Ectodermal cell (in vitro differentiated cells): ENCODE data around the gene PRKG1.
"Not testable (repeated sequence)": the region's sequence is repeated elsewhere in the genome, so short reads cannot be mapped to it uniquely, and the experiment has no call there.

Experiments used
- H3K27ac ChIP-seq: 2 replicates; pipeline ENCODE4 v1.7.0; 2013; ENCODE audit warnings: mild to moderate bottlenecking, low read depth, low read length; ENCODE audit not compliant: insufficient read depth, poor library complexity, severe bottlenecking
- H3K27me3 ChIP-seq: 2 replicates; pipeline ENCODE4 v1.7.0; 2013; ENCODE audit warnings: mild to moderate bottlenecking, low read length; ENCODE audit not compliant: insufficient read depth, control insufficient read depth, poor library complexity, severe bottlenecking
- H3K36me3 ChIP-seq: one replicate; pipeline ENCODE4 v1.7.0; 2013; ENCODE audit warnings: low read length; ENCODE audit not compliant: control insufficient read depth, insufficient read depth
- H3K4me1 ChIP-seq: one replicate; pipeline ENCODE4 v1.7.0; 2013; ENCODE audit warnings: low read length; ENCODE audit not compliant: control insufficient read depth, insufficient read depth
- H3K4me3 ChIP-seq: 2 replicates; pipeline ENCODE4 v1.7.0; 2013; ENCODE audit warnings: low read depth, low read length, control low read depth; ENCODE audit not compliant: insufficient read depth
- H3K9me3 ChIP-seq: 2 replicates; pipeline ENCODE4 v1.7.0; 2013; ENCODE audit warnings: mild to moderate bottlenecking, low read length, moderate library complexity; ENCODE audit not compliant: control insufficient read depth
- WGBS, 2 experiments: methylation state at CpG; one replicate each; pipeline ENCODE4 v1.1.7; 2013; ENCODE audit warnings: missing lambda C conversion rate in 2 of 2; 5-methylcytosine and 5-hydroxymethylcytosine counted together

The PRKG1 gene

GRCh38 chr10:51430506-51430905, 356.2 kb downstream of the PRKG1 start:
- no peaks in the 10 kb centered on the region for H3K27me3 ChIP-seq
- H3K36me3 ChIP-seq = no peaks in the 10 kb centered on the region
- WGBS, 2 experiments = 89% methylated on average over 1 of the region's 1 CpG; no CpG with 5 or more reads in 1 of the 2 experiments

GRCh38 chr10:51433949-51434475, 359.7 kb downstream of the PRKG1 start:
- no peaks in the 10 kb centered on the region for H3K4me1 ChIP-seq
- no peaks in the 10 kb centered on the region for H3K27me3 ChIP-seq
- H3K4me3 ChIP-seq = no peak overlapping the region
- no peak overlapping the region for H3K27ac ChIP-seq
- H3K9me3 ChIP-seq = no peaks in the 10 kb centered on the region
- WGBS, 2 experiments = 93 to 97% methylated on average over 4 of the region's 4 CpGs
- no peaks in the 10 kb centered on the region for H3K36me3 ChIP-seq

More at GRCh38 chr10:51430506-51430905, 356.2 kb downstream of the PRKG1 start:
- no peak overlapping the region for H3K4me3 ChIP-seq
- H3K27ac ChIP-seq = no peak overlapping the region
- H3K4me1 ChIP-seq = no peaks in the 10 kb centered on the region
- no peaks in the 10 kb centered on the region for H3K9me3 ChIP-seq

- Histone ChIP-seq H3K36me3 (no peaks in the 10 kb centered on the region), H3K4me1 (no peaks in the 10 kb centered on the region), H3K9me3 (no peaks in the 10 kb centered on the region), H3K4me3 (no peak overlapping the region), H3K27ac (no peak overlapping the region), H3K27me3 (no peaks in the 10 kb centered on the region)
- WGBS, 2 experiments = 96 to 97% methylated on average over 2 to 4 of the region's 4 CpGs
Observed at GRCh38 chr10:51436805-51437204, 362.5 kb downstream of the PRKG1 start.

- Histone ChIP-seq H3K27me3 (no peaks in the 10 kb centered on the region), H3K4me1 (no peaks in the 10 kb centered on the region), H3K4me3 (no peak overlapping the region), H3K27ac (no peak overlapping the region), H3K36me3 (no peaks in the 10 kb centered on the region), H3K9me3 (no peaks in the 10 kb centered on the region)
- 89 to 94% methylated on average over 1 of the region's 1 CpG for WGBS, 2 experiments
Observed at GRCh38 chr10:51439645-51440044, 365.4 kb downstream of the PRKG1 start.

- WGBS, 2 experiments = 93 to 96% methylated on average over 3 of the region's 3 CpGs
- Histone ChIP-seq H3K4me3 (no peak overlapping the region), H3K27me3 (no peaks in the 10 kb centered on the region), H3K4me1 (no peaks in the 10 kb centered on the region), H3K9me3 (no peaks in the 10 kb centered on the region), H3K36me3 (no peaks in the 10 kb centered on the region), H3K27ac (no peak overlapping the region)
Observed at GRCh38 chr10:51445588-51445987, 371.3 kb downstream of the PRKG1 start.

- H3K27me3 ChIP-seq = no peaks in the 10 kb centered on the region
- no peaks in the 10 kb centered on the region for H3K36me3 ChIP-seq
- no peaks in the 10 kb centered on the region for H3K4me1 ChIP-seq
- H3K27ac ChIP-seq = no peak overlapping the region
- WGBS, 2 experiments = 54 to 85% methylated on average over 1 of the region's 1 CpG
- H3K9me3 ChIP-seq = no peaks in the 10 kb centered on the region
- H3K4me3 ChIP-seq = no peak overlapping the region
Observed at GRCh38 chr10:51447119-51447518, 372.8 kb downstream of the PRKG1 start.

GRCh38 chr10:51455762-51456161, 381.5 kb downstream of the PRKG1 start:
- H3K27ac ChIP-seq = not testable (repeated sequence)

GRCh38 chr10:51459476-51459875, 385.2 kb downstream of the PRKG1 start:
- WGBS, 2 experiments = no CpG with 5 or more reads among the region's 1 CpG

More at GRCh38 chr10:51455762-51456161, 381.5 kb downstream of the PRKG1 start:
- not testable (repeated sequence) for H3K27me3 ChIP-seq, H3K36me3 ChIP-seq, H3K4me3 ChIP-seq, H3K9me3 ChIP-seq, H3K4me1 ChIP-seq
- 82 to 90% methylated on average over 3 of the region's 3 CpGs for WGBS, 2 experiments

DNA sequence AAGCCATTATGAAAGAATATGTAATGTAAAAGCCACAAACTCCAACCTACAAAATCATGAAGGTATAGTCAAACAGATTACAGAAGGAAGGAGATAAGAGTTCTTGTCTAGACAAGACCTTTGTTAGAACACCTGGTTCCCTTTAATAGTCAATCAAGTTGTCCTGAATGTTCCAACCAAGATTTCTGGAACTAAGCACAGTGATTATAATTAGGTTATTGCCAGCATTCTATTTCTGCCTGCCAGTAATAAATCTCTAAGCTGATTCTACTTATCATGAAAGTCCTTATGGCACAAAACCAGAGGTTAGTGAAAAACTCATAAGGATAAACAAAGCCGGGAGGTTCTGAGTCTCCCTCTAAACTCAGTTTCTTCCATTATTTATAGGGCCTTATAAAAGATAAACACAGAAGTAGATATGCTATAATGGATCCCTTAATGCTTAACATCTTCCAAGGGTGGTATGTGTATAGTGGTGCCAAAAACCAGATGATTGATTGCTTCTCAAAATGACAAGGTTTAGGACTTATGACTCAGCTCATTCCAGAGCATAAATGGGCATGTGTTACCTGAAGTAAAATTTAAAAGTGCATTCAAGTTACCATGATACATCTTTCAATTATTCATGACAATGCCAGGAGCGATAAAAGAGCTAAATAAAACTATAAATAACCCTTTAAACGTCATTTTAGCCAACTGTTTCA, 387.9 kb downstream of the PRKG1 start:
- no peaks in the 10 kb centered on the region for H3K27me3 ChIP-seq
- no peak overlapping the region for H3K4me3 ChIP-seq
- no peak overlapping the region for H3K27ac ChIP-seq
- 64 to 72% methylated on average over 1 to 2 of the region's 3 CpGs for WGBS, 2 experiments
- H3K9me3 ChIP-seq = no peaks in the 10 kb centered on the region
- no peaks in the 10 kb centered on the region for H3K4me1 ChIP-seq
- H3K36me3 ChIP-seq = no peaks in the 10 kb centered on the region

More at GRCh38 chr10:51459476-51459875, 385.2 kb downstream of the PRKG1 start:
- H3K27ac ChIP-seq = no peak overlapping the region
- no peaks in the 10 kb centered on the region for H3K36me3 ChIP-seq
- no peak overlapping the region for H3K4me3 ChIP-seq
- no peaks in the 10 kb centered on the region for H3K4me1 ChIP-seq
- H3K9me3 ChIP-seq = no peaks in the 10 kb centered on the region
- H3K27me3 ChIP-seq = no peaks in the 10 kb centered on the region

DNA sequence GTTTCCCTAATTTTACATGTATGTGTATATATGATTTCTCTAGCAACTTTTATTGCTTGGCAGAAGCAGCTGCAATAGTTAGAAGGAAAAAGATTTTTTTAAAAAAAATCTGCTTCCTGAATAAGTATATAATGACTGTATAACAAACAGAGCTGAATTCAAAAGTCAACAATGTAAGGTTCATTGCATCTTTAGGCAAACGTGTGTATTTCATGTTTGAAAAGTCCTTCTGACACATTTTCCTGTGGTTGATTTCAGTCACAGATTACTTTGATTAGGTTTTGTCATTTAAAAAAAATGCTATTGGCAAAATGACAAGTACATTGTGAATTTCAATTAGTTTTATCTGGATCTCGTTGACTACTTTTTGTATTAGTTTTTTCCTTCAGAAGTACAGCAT, 394.1 kb downstream of the PRKG1 start:
- Histone ChIP-seq H3K36me3 (no peaks in the 10 kb centered on the region), H3K4me3 (no peak overlapping the region), H3K27ac (no peak overlapping the region), H3K9me3 (no peaks in the 10 kb centered on the region), H3K27me3 (no peaks in the 10 kb centered on the region), H3K4me1 (no peaks in the 10 kb centered on the region)
- 87 to 98% methylated on average over 2 of the region's 2 CpGs for whole genome bisulfite sequencing, 2 experiments
